PC-9 (cell line): ENCODE data around the gene CSNK1E. TPM values are rescaled to one million over a fixed set of nuclear protein-coding genes. Genes with fewer than 3 reads are reported as not detected.
A peak's percentile ranks its signal among the peaks of the same experiment; 100 is the strongest.

Experiments
- BruUV-seq: library from RNA; stranded (reverse); fragments of 400-500 nt; replicated peaks from 2 replicates; lab custom pipeline; 2021; lab: Mats Ljungman, UMichigan
- CTCF ChIA-PET: fragments of 300-600 bp; sonication (Branson Sonifier 250); formaldehyde crosslinking; loops from one replicate; lab custom pipeline; 2022; ENCODE audit warnings: antibody characterized with exemption; lab: Charles Lee
- POLR2A ChIA-PET: fragments of 300-600 bp; sonication (Branson Sonifier 250); formaldehyde crosslinking; loops from one replicate; lab custom pipeline; 2022; ENCODE audit warnings: antibody characterized with exemption; ENCODE audit not compliant: unreplicated experiment; lab: Charles Lee
- DNase-seq, 2 experiments: peaks; one replicate each; pipeline versions ENCODE4 v3.0.0 to v3.0.0-alpha.2; 2015 to 2022; ENCODE audit warnings: mixed read lengths in 1 of 2
- H2AFZ ChIP-seq: fragments of 200-600 bp; sonication (generic); 2 replicates; pipeline ENCODE4 v1.8.1; 2017; ENCODE audit warnings: antibody characterized with exemption
- H3F3A ChIP-seq: fragments of 200-600 bp; sonication (generic); 2 replicates; pipeline ENCODE4 v1.8.1; 2017; ENCODE audit warnings: antibody characterized with exemption, mild to moderate bottlenecking, low read depth; ENCODE audit not compliant: insufficient read depth
- H3K27ac ChIP-seq: fragments of 200-600 bp; sonication (generic); 2 replicates; pipeline ENCODE4 v1.6.1; 2016; ENCODE audit warnings: mixed run types
- H3K27me3 ChIP-seq: fragments of 200-600 bp; sonication (generic); 2 replicates; pipeline ENCODE4 v1.6.1; 2016; ENCODE audit warnings: low read depth, mixed run types; ENCODE audit not compliant: insufficient read depth
- H3K36me3 ChIP-seq: fragments of 200-600 bp; sonication (generic); 2 replicates; pipeline ENCODE4 v1.6.1; 2016; ENCODE audit warnings: low read depth, mixed run types
- H3K4me1 ChIP-seq: fragments of 200-600 bp; sonication (generic); replicated peaks from 2 replicates; pipeline ENCODE4 v1.6.1; 2016; ENCODE audit warnings: mixed run types; ENCODE audit not compliant: insufficient read depth
- H3K4me2 ChIP-seq: fragments of 200-600 bp; sonication (generic); 2 replicates; pipeline ENCODE4 v1.6.1; 2017; ENCODE audit warnings: mixed run types
- H3K4me3 ChIP-seq: fragments of 200-600 bp; sonication (generic); 2 replicates; pipeline ENCODE4 v1.6.1; 2016; ENCODE audit warnings: mixed run types
- H3K79me2 ChIP-seq: fragments of 200-600 bp; sonication (generic); 2 replicates; pipeline ENCODE4 v1.6.1; 2017; ENCODE audit warnings: low read depth, mixed run types
- H3K9me2 ChIP-seq: fragments of 200-600 bp; sonication (generic); 2 replicates; pipeline ENCODE4 v1.8.1; 2017; ENCODE audit warnings: mild to moderate bottlenecking; ENCODE audit not compliant: insufficient read depth
- H3K9me3 ChIP-seq: fragments of 200-600 bp; sonication (generic); 2 replicates; pipeline ENCODE4 v1.8.1; 2016; ENCODE audit warnings: low read depth; ENCODE audit not compliant: insufficient read depth
- H4K20me1 ChIP-seq: fragments of 200-600 bp; sonication (generic); 2 replicates; pipeline ENCODE4 v1.8.1; 2017; ENCODE audit not compliant: insufficient read depth
- EZH2 ChIP-seq: fragments of 200-600 bp; sonication (generic); IDR thresholded peaks from 2 replicates; pipeline ENCODE4 v1.8.0; 2017; ENCODE audit warnings: antibody characterized with exemption, low read depth
- intact Hi-C: fragments of 100-400 bp; cut with micrococcal nuclease; formaldehyde crosslinking; loops from one replicate; pipeline ENCODE4 v1.10.0; 2022; ENCODE audit not compliant: unreplicated experiment
- total RNA-seq: library from RNA; stranded (reverse); gene quantifications from 2 replicates; pipeline ENCODE4 v1.2.3, GENCODE V29; 2021
- TF ChIP-seq, protein P1 (sequence below): fragments of 200-600 bp; sonication (generic); conservative IDR thresholded peaks from 2 replicates; pipeline ENCODE4 v1.6.1; 2017; ENCODE audit warnings: mixed run types, antibody characterized with exemption, mild to moderate bottlenecking, moderate library complexity

The CSNK1E gene
- total RNA-seq, 1 experiment from 2014 or later: 348 TPM

DNA sequence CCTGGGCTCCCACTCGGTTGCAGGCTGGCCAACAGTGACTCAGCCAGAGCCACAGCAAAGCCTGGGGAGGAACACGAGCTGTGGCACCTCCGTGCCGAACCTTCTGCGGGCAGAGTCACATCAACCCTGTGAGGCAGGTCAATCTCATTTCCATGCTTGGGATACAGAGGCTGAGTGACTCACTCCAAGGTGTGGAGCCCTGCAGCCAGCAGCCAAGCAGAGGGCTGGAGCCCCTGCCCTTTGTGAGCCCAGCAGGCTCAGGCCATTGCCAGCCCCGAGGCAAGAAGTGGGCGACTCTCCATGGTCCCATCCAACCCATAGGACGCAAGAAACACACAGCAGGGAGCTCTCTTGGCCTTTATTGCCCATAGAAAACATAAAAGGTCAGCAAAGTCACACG, 21.4 kb downstream of the CSNK1E start:
- Histone ChIP-seq H3K36me3 (peaks cover 56% of the 10 kb centered on the region), H3K4me2 (0 out of 2 replicates have a peak overlapping the region, but pooled peaks have one; percentile 3), H3K79me2 (peaks cover 43% of the 10 kb centered on the region), H3K4me1 (peaks cover 85% of the 10 kb centered on the region), H3K4me3 (no peak overlapping the region), H3K27me3 (no peaks in the 10 kb centered on the region), H3K9me2 (no peaks in the 10 kb centered on the region), H3K27ac (peak overlapping the region; percentile 97; the same call in 1 of the 2 replicates), H3F3A (peaks cover 68% of the 10 kb centered on the region), H2AFZ (no peak overlapping the region), H4K20me1 (no peaks in the 10 kb centered on the region), H3K9me3 (no peaks in the 10 kb centered on the region)
- DNase-seq: peak; percentile 35 to 69
- ChIA-PET CTCF (no interaction called here), POLR2A (interaction anchor here (0.6 kb wide), 2 partner anchors 22 to 57 kb away, joined by 3 read pairs; no protein-coding TSS in a partner anchor)
- TF ChIP-seq, protein P1, sequence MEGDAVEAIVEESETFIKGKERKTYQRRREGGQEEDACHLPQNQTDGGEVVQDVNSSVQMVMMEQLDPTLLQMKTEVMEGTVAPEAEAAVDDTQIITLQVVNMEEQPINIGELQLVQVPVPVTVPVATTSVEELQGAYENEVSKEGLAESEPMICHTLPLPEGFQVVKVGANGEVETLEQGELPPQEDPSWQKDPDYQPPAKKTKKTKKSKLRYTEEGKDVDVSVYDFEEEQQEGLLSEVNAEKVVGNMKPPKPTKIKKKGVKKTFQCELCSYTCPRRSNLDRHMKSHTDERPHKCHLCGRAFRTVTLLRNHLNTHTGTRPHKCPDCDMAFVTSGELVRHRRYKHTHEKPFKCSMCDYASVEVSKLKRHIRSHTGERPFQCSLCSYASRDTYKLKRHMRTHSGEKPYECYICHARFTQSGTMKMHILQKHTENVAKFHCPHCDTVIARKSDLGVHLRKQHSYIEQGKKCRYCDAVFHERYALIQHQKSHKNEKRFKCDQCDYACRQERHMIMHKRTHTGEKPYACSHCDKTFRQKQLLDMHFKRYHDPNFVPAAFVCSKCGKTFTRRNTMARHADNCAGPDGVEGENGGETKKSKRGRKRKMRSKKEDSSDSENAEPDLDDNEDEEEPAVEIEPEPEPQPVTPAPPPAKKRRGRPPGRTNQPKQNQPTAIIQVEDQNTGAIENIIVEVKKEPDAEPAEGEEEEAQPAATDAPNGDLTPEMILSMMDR: no peak
- TF ChIP-seq EZH2: no peak
- no TSS peak for BruUV-seq
- intact Hi-C loops: loop anchor here (5.0 to 10.0 kb wide), 4 partner anchors 56 to 184 kb away; partner anchors contain the start of genes BAIAP2L2 and PLA2G6

DNA sequence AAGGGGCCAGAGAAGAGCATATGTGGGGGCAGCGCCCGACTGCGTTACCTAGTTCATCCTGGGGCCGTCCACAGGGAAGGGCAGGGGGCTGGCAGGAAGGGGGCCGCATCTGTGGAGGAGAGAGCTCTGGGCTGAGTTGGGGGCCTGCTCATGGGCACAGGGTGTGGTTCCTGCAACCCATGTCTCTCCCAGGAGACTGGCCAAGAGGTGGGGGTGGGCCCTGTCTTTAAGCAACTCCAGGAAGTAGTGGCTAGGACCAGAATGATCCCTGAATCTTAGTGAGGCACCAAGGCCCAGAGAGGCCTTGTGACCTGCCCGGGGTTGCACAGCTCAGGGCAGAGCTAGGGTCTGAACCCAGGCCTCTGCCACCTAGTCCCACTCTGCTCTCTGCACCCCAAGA, 21.9 kb downstream of the CSNK1E start:
- Histone ChIP-seq H3K4me1 (peaks cover 85% of the 10 kb centered on the region), H3K4me3 (no peak overlapping the region), H3K4me2 (no peak overlapping the region), H3K9me2 (no peaks in the 10 kb centered on the region), H3F3A (peaks cover 68% of the 10 kb centered on the region), H4K20me1 (no peaks in the 10 kb centered on the region), H3K27me3 (no peaks in the 10 kb centered on the region), H3K27ac (peak overlapping the region; percentile 97; the same call in 1 of the 2 replicates), H3K9me3 (no peaks in the 10 kb centered on the region), H2AFZ (no peak overlapping the region), H3K79me2 (peaks cover 39% of the 10 kb centered on the region), H3K36me3 (peaks cover 51% of the 10 kb centered on the region)
- intact Hi-C loops: loop anchor here (5.0 to 10.0 kb wide), 4 partner anchors 57 to 183 kb away; partner anchors contain the start of genes BAIAP2L2 and PLA2G6
- POLR2A ChIA-PET: no interaction called here
- CTCF ChIA-PET: no interaction called here
- no TSS peak for BruUV-seq
- TF ChIP-seq, protein P1: no peak
- TF ChIP-seq EZH2: no peak
- no peak for DNase-seq

DNA sequence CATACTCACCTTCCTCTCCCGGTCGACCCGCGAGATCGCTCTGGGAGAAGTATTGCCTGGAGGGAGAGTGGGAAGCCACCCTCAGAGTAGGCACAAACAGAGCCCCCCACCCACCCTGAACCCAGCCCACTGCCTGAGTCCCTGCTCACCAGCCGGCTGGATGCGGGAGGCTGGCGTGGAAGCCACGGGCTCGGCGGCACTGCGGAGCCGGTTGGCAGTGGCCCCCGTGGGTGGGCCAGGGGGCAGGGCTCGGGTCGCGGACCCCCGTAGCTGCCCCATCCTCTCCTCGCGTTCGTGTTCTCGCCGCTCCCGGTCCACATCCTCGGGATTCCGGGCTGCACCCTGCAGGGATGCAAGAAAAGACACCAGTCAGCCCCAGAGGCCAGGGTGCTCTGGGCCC, 23.0 kb downstream of the CSNK1E start:
- peaks cover 39% of the 10 kb centered on the region for H3K79me2 ChIP-seq
- H3K4me3 ChIP-seq: no peak overlapping the region
- BruUV-seq: no TSS peak
- no peaks in the 10 kb centered on the region for H3K9me2 ChIP-seq
- POLR2A ChIA-PET: no interaction called here
- no peak overlapping the region for H3K4me2 ChIP-seq
- peaks cover 68% of the 10 kb centered on the region for H3F3A ChIP-seq
- intact Hi-C loops: loop anchor here (10.0 kb wide), 1 partner anchor 149 kb away; no protein-coding TSS in a partner anchor
- no peak for DNase-seq
- peaks cover 40% of the 10 kb centered on the region for H3K36me3 ChIP-seq
- no peak overlapping the region for H2AFZ ChIP-seq
- TF ChIP-seq EZH2: no peak
- TF ChIP-seq, protein P1: no peak
- H4K20me1 ChIP-seq: no peaks in the 10 kb centered on the region
- H3K9me3 ChIP-seq: no peaks in the 10 kb centered on the region
- H3K27ac ChIP-seq: peak overlapping the region; percentile 97; the same call in 1 of the 2 replicates
- peaks cover 85% of the 10 kb centered on the region for H3K4me1 ChIP-seq
- CTCF ChIA-PET: no interaction called here
- H3K27me3 ChIP-seq: no peaks in the 10 kb centered on the region
